Measurements from ENCODE around the gene FMNL1.

The FMNL1 gene

GRCh38 chr17:45258981-45259380 is 37.3 kb downstream of the FMNL1 start:
- DNase-seq (ENCODE audit: low read depth in 2 of 2), result no peak

GRCh38 chr17:45260204-45260783 is 38.6 kb downstream of the FMNL1 start:
- no peak for DNase-seq (ENCODE audit: low read depth in 2 of 2)

- peak in 1 of 2 experiments; percentile 16 for DNase-seq (ENCODE audit: low read depth in 2 of 2)
These were observed 40.2 kb downstream of the FMNL1 start, which contains the start of gene SPATA32 for GRCh38 chr17:45261577-45262515. Gene SPATA32, minus strand, starts transcription at chr17:45262094. Its CDS starts 78 bp downstream, at chr17:45262016.

DNA sequence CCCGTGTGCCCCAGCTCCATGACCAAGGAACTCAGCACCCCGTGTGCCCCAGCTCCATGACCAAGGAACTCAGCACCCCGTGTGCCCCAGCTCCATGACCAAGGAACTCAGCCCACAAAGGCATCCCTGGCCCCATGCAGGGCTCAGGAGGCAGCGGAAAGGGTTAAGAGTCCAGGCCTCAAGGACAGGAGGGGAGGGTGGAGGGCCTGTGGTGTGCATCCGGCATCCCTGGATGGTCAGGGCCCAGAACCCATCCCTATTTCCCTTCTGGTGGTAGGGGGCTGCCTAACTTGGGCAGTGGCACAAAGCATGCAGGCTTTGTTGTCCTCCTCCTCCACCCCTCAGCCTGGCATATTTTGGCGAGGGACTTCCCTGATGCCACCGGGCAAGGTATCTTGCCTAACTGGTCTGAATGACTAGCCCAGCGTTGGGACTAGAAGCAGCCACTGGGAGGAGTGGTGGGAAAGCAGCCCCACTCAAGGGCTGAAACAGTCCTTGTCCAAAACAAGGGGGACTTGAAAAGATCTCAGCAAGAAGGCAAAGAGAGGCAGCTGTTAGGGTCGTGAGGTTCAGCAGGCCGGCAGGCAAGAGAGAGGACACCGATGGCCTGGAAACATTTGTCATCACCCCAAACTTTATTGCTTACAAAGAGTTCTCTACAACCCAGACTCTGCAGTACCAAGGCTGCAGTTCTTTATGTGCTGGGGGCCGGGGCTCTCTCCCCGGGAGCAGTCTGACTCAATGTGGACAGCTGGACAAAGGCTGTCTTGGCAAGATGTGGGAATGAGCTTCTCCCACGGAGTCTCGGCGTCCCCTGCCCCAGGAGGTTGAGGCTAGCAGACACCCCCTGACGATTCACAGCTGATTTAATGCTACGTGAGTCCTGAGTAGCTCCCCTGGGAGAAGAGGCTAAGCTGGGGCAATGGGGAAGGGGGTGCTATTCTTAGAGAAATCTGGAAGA is 41.1 kb downstream of the FMNL1 start:
- DNase-seq (ENCODE audit: low read depth in 2 of 2), result no peak

GRCh38 chr17:45263477-45263860 is 41.8 kb downstream of the FMNL1 start:
- DNase-seq (ENCODE audit: low read depth in 2 of 2), result no peak

- DNase-seq (ENCODE audit: low read depth in 2 of 2), result no peak
These were observed 42.7 kb downstream of the FMNL1 start for GRCh38 chr17:45264430-45264829.

DNA sequence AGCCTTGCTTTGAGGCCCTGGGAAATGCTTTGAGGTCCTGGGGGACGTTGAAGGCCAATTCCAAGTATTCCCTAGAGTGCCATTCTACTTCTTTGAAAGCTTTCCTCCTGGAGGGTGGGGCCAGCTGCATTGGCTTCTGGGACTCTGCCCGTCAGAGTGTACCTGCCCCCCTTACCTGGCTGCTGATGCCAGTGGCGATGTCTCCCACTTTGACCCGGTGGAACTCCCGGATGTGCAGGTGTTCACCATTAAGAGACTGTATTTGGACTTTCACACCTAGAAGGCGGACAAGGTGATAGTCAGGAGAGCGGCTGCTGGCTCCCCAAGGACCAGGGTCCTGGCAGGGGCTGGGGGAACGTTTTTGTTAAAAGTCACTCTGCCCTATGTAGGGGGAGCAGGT is 43.3 kb downstream of the FMNL1 start:
- DNase-seq (ENCODE audit: low read depth in 2 of 2), result no peak

DNA sequence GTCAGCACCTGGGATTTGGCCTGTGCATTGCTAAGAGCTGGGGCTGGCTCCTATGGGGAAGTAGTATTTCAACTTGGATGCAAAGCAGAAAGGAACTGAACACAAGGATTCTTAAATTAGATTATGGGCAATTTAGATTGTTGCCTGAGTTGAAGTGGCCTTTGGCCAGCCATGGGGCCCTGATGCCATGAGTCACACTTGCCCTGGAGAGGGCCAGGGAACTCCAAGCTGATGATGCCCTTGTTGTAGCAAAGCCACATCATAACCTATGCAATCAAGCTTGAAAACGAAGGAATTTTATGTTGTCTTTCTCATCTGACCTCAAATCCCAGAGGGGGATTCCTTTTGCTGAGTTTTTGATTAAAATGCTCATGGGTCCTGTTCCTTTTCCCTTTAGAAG is 44.1 kb downstream of the FMNL1 start:
- peak; percentile 39 to 47 for DNase-seq (ENCODE audit: low read depth in 2 of 2)

- no peak for DNase-seq (ENCODE audit: low read depth in 2 of 2)
These were observed 44.8 kb downstream of the FMNL1 start for GRCh38 chr17:45266372-45266926.

GRCh38 chr17:45267436-45268055 is 45.9 kb downstream of the FMNL1 start:
- no peak for DNase-seq (ENCODE audit: low read depth in 2 of 2)

DNA sequence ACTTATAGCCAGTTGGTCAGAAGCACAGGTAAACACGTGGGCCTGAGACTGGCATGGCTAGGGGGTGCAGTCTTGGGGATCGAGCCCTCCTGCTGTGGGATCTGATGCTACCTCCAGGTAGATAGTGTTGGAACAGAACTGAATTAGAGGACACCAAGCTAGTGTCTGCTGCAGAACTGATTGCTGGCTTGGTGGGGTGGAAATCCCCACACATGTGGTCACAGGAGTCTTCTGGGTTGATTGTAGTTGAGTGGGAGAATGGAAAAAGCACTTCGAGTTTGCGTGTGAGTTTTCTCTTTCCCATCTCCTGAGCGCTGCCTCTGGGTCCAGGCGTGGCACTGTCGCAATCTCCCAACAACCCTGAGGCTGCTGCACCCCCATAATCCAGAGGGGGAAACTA is 48.2 kb downstream of the FMNL1 start:
- DNase-seq (ENCODE audit: low read depth in 2 of 2), result no peak

- DNase-seq (ENCODE audit: low read depth in 2 of 2), result no peak
These were observed 49.2 kb downstream of the FMNL1 start for GRCh38 chr17:45270828-45271418.

DNA sequence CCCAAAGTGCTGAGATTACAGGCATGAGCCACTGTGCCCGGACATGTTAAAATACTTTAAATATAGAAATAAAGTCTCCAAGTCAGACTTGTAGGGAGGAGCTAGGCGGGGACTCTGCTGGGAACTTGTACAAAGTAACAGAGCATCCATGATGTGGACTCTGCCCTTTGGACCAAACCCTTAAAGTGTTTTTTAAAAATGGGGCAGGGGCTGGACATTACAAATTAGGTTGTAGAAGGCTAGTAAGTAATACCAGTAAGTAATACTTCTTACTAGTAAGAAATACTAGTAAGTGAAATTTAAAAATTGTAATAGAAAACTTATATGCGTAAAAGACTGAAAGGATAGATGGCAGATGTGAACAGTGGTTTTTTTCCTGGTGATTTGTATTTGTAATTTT is 49.9 kb downstream of the FMNL1 start:
- DNase-seq (ENCODE audit: low read depth in 2 of 2), result no peak

- DNase-seq (ENCODE audit: low read depth in 2 of 2), result no peak
These were observed 51.9 kb downstream of the FMNL1 start for GRCh38 chr17:45273551-45273957.

GRCh38 chr17:45274033-45274432 is 52.3 kb downstream of the FMNL1 start:
- no peak for DNase-seq (ENCODE audit: low read depth in 2 of 2)

- no peak for DNase-seq (ENCODE audit: low read depth in 2 of 2)
These were observed 54.3 kb downstream of the FMNL1 start for GRCh38 chr17:45276031-45276430.

GRCh38 chr17:45277216-45277849 is 55.6 kb downstream of the FMNL1 start:
- peak; percentile 73 to 77 for DNase-seq (ENCODE audit: low read depth in 2 of 2)

DNA sequence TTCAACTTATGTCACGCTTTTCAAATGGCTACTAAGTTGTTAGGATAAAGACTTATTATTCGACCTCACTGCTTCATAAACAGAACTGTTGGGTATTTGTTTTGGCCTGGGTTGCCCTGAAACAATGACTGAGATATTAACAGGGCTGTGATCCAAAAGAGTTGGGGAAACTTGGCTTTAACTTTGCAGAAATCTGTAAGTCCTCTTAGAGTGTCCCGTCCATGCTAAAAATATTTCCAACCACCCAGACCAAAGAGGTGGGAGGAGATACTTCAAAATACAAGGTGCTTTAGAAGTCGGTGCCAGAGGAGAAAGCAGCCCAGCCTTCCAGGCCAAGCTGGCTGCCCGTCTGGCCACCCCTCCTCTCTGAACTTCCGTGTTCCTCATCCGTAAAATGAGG is 56.3 kb downstream of the FMNL1 start:
- DNase-seq (ENCODE audit: low read depth in 2 of 2), result no peak

DNA sequence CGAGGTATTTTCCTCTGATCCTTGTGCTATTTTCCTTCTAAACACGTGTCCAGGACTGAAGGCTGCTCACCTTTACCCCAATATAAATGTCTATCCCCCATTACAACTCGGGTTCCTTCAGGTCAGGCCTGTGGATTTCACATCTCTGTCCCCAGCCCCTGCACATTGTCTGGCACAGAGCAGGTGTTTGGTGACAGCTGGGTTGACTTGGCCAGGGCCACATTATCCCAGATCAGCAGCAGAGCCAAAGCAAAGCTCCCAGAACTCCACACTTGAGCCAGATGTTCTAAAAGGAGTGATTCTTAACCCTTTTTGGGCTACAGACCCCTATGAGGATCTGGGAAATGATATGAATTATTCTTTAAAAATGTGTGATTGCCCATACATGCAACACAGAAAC is 58.2 kb downstream of the FMNL1 start:
- no peak for DNase-seq (ENCODE audit: low read depth in 2 of 2)

All from fibroblast of skin of left quadriceps (primary cell).